Cardiac muscle cell (in vitro differentiated cells and primary cell): Measurements from ENCODE around the gene NAA60. TPM values are rescaled to one million over a fixed set of nuclear protein-coding genes. Genes with fewer than 3 reads are reported as not detected.
A peak's percentile ranks its signal among the peaks of the same experiment; 100 is the strongest.

Experiments used
- DNase-seq, 2 donors: peaks; one replicate each; pipeline versions ENCODE4 v3.0.0 to v3.0.0-alpha.2; 2010 to 2017; ENCODE audit warnings: low read depth in 1 of 2, low spot score in 1 of 2
- H3K27ac ChIP-seq: fragments of 200-600 bp; sonication (generic); 2 replicates; pipeline ENCODE4 v1.5.1; 2016
- H3K27me3 ChIP-seq: fragments of 200-600 bp; sonication (generic); 2 replicates; pipeline ENCODE4 v1.6.0; 2016; ENCODE audit warnings: control low read depth
- H3K36me3 ChIP-seq: fragments of 200-600 bp; sonication (generic); 2 replicates; pipeline ENCODE4 v1.5.1; 2016; ENCODE audit warnings: control low read depth
- H3K4me1 ChIP-seq: fragments of 200-600 bp; sonication (generic); 2 replicates; pipeline ENCODE4 v1.8.1; 2017; ENCODE audit warnings: low read depth, mild to moderate bottlenecking, mixed run types
- H3K4me3 ChIP-seq: fragments of 200-600 bp; sonication (generic); 2 replicates; pipeline ENCODE4 v1.5.1; 2016; ENCODE audit warnings: mild to moderate bottlenecking
- H3K9me3 ChIP-seq: fragments of 200-600 bp; sonication (generic); 2 replicates; pipeline ENCODE4 v1.5.1; 2017; ENCODE audit warnings: low read depth, mild to moderate bottlenecking, control low read depth
- CTCF ChIP-seq: IDR thresholded peaks from 2 replicates; pipeline ENCODE4 v1.5.1; 2012; ENCODE audit warnings: low read depth, mild to moderate bottlenecking, low read length
- polyA plus RNA-seq: library from polyadenylated mRNA; unstranded; fragments of >200 nt; fragmentation: Nextera tagmentation; extraction: Ambion mirVana; gene quantifications from 2 replicates; pipeline ENCODE4 v1.2.1, GENCODE V29; 2016
- total RNA-seq: library from RNA; depleted of rRNA; stranded (reverse); fragments of >200 nt; gene quantifications from 2 replicates; pipeline ENCODE4 v1.2.3, GENCODE V29; 2016

Gene NAA60
- total and polyA plus RNA-seq, 2 experiments from 2014 or later, result 43.9 to 83.0 TPM

- H3K36me3 ChIP-seq, result peaks cover 28% of the 10 kb centered on the region
- no peak for DNase-seq
- no peaks in the 10 kb centered on the region for H3K27me3 ChIP-seq
- no peaks in the 10 kb centered on the region for H3K4me1 ChIP-seq
- H3K4me3 ChIP-seq, result no peak overlapping the region
- TF ChIP-seq CTCF, result no peak
- H3K9me3 ChIP-seq, result no peaks in the 10 kb centered on the region
- H3K27ac ChIP-seq, result no peak overlapping the region
These were observed 90.6 kb downstream of the NAA60 start for GRCh38 chr16:3534126-3534525.

- no peak for TF ChIP-seq CTCF
- Histone ChIP-seq H3K4me1 (no peaks in the 10 kb centered on the region), H3K4me3 (no peak overlapping the region), H3K27ac (no peak overlapping the region), H3K9me3 (no peaks in the 10 kb centered on the region), H3K36me3 (peaks cover 19% of the 10 kb centered on the region), H3K27me3 (no peaks in the 10 kb centered on the region)
- peak in 1 of 2 donors; percentile 33 for DNase-seq
These were observed 92.8 kb downstream of the NAA60 start for GRCh38 chr16:3536271-3536731.

Other genes with a start within 250 kb of the NAA60 start
- gene ZNF200, start 208.5 kb upstream of the NAA60 start, total RNA-seq, result 12.9 and 13.8 TPM in 2 replicates
- 11.0 and 11.1 TPM in 2 replicates for gene ZNF200, start 208.5 kb upstream of the NAA60 start, polyA plus RNA-seq
- gene MEFV, start 187.0 kb upstream of the NAA60 start, total RNA-seq, result not detected in 2 replicates
- gene MEFV, start 187.0 kb upstream of the NAA60 start, polyA plus RNA-seq, result not detected in 2 replicates
- gene ZNF263, start 160.2 kb upstream of the NAA60 start, total RNA-seq, result 37.3 and 45.7 TPM in 2 replicates
- gene ZNF263, start 160.2 kb upstream of the NAA60 start, polyA plus RNA-seq, result 18.8 and 29.5 TPM in 2 replicates
- 8.4 and 10.8 TPM in 2 replicates for gene TIGD7, start 138.2 kb upstream of the NAA60 start, total RNA-seq
- gene TIGD7, start 138.2 kb upstream of the NAA60 start, polyA plus RNA-seq, result 11.0 and 12.5 TPM in 2 replicates
- 25.3 and 37.9 TPM in 2 replicates for gene ZNF75A, start 138.2 kb upstream of the NAA60 start, total RNA-seq
- 43.4 and 44.1 TPM in 2 replicates for gene ZNF75A, start 138.2 kb upstream of the NAA60 start, polyA plus RNA-seq
- gene OR2C1, start 87.8 kb upstream of the NAA60 start, total RNA-seq, result 1.1 TPM in 1 of 2 replicates, not detected in the other
- 1.0 and 1.4 TPM in 2 replicates for gene OR2C1, start 87.8 kb upstream of the NAA60 start, polyA plus RNA-seq
- 17.1 and 19.8 TPM in 2 replicates for gene ZSCAN32, start 42.7 kb upstream of the NAA60 start, total RNA-seq
- gene ZSCAN32, start 42.7 kb upstream of the NAA60 start, polyA plus RNA-seq, result 12.3 and 13.7 TPM in 2 replicates
- gene ZNF174, start 42.5 kb upstream of the NAA60 start, total RNA-seq, result 32.0 and 33.5 TPM in 2 replicates
- 31.4 and 33.1 TPM in 2 replicates for gene ZNF174, start 42.5 kb upstream of the NAA60 start, polyA plus RNA-seq
- 1.2 and 2.1 TPM in 2 replicates for gene ZNF597, start 176 bp upstream of the NAA60 start, total RNA-seq
- 0.56 and 2.5 TPM in 2 replicates for gene ZNF597, start 176 bp upstream of the NAA60 start, polyA plus RNA-seq
- not detected in 2 replicates for gene C16orf90, start 51.8 kb downstream of the NAA60 start, total RNA-seq
- gene C16orf90, start 51.8 kb downstream of the NAA60 start, polyA plus RNA-seq, result not detected in 2 replicates
- 23.3 and 29.0 TPM in 2 replicates for gene CLUAP1, start 57.3 kb downstream of the NAA60 start, total RNA-seq
- 50.5 and 52.0 TPM in 2 replicates for gene CLUAP1, start 57.3 kb downstream of the NAA60 start, polyA plus RNA-seq
- gene NLRC3, start 133.7 kb downstream of the NAA60 start, total RNA-seq, result 0.09 and 0.11 TPM in 2 replicates
- gene NLRC3, start 133.7 kb downstream of the NAA60 start, polyA plus RNA-seq, result 0.61 and 0.92 TPM in 2 replicates
- gene SLX4, start 167.9 kb downstream of the NAA60 start, total RNA-seq, result 5.6 and 7.2 TPM in 2 replicates
- gene SLX4, start 167.9 kb downstream of the NAA60 start, polyA plus RNA-seq, result 2.9 and 3.6 TPM in 2 replicates
- 48.7 and 73.9 TPM in 2 replicates for gene DNASE1, start 211.0 kb downstream of the NAA60 start, total RNA-seq
- gene DNASE1, start 211.0 kb downstream of the NAA60 start, polyA plus RNA-seq, result 28.1 and 38.1 TPM in 2 replicates